GM12878 (cell line): Measurements from ENCODE around the gene LRCH2. TPM values are rescaled to one million over a fixed set of nuclear protein-coding genes. Genes with fewer than 3 reads are reported as not detected.

Experiments used
- ATAC-seq: fragments of 200-7000 bp; cut with Tn5 transposase; 3 replicates; pipeline ENCODE4 v1.9.1; 2020; ENCODE audit warnings: mild to moderate bottlenecking, moderate library complexity
- BruUV-seq: library from RNA; stranded (reverse); fragments of 400-500 nt; replicated peaks from 2 replicates; lab custom pipeline; 2021; lab: Mats Ljungman, UMichigan
- CTCF ChIA-PET: fragments of 300-600 bp; sonication (Branson Sonifier 250); formaldehyde crosslinking; extraction: SDS; loops from one replicate; lab custom pipeline; 2021; ENCODE audit warnings: inconsistent platforms; lab: Yijun Ruan, JAX
- POLR2A ChIA-PET: fragments of 350-600 bp; formaldehyde crosslinking; extraction: SDS; loops from one replicate; lab custom pipeline; 2021; ENCODE audit warnings: inconsistent platforms; lab: Charles Lee
- RAD21 ChIA-PET: fragments of 300-600 bp; sonication (Branson Sonifier 250); formaldehyde crosslinking; loops from one replicate; lab custom pipeline; 2023; ENCODE audit warnings: antibody characterized with exemption; ENCODE audit not compliant: unreplicated experiment; lab: Charles Lee
- SMC1A ChIA-PET: fragments of 300-600 bp; sonication (Branson Sonifier 250); formaldehyde crosslinking; loops from one replicate; lab custom pipeline; 2023; ENCODE audit not compliant: unreplicated experiment, uncharacterized antibody; lab: Charles Lee
- DNase-seq: peaks from one replicate; pipeline ENCODE4 v3.0.0-alpha.2; 2011; ENCODE audit warnings: low read depth, low spot score
- FAIRE-seq: peaks from 3 replicates; lab custom pipeline; 2011; peaks lifted over from hg19 to GRCh38; lab: Jason Lieb, UNC
- H2AFZ ChIP-seq: 2 replicates; pipeline ENCODE4 v1.6.0; 2011; ENCODE audit warnings: low read depth, low read length, control low read depth; ENCODE audit not compliant: control insufficient read depth
- H3K27ac ChIP-seq: 2 replicates; pipeline ENCODE4 v1.5.1; 2011; ENCODE audit warnings: control low read depth; ENCODE audit not compliant: control insufficient read depth, insufficient read depth
- H3K27me3 ChIP-seq, 2 experiments: replicated peaks in 1 of 2; 2 replicates each; pipeline versions ENCODE4 v1.6.0 to v1.6.1; 2011; ENCODE audit warnings: low read length in 1 of 2; ENCODE audit not compliant: control insufficient read depth in 2 of 2, insufficient read depth in 2 of 2
- H3K36me3 ChIP-seq, 2 experiments: 2 replicates each; pipeline ENCODE4 v1.5.1; 2011; ENCODE audit warnings: low read length in 1 of 2; ENCODE audit not compliant: control insufficient read depth in 2 of 2, insufficient read depth in 2 of 2
- H3K4me1 ChIP-seq: 2 replicates; pipeline ENCODE4 v1.6.1; 2011; ENCODE audit warnings: mild to moderate bottlenecking, low read length, moderate library complexity, mixed read lengths; ENCODE audit not compliant: control insufficient read depth, insufficient read depth
- H3K4me2 ChIP-seq: 2 replicates; pipeline ENCODE4 v1.6.0; 2011; ENCODE audit warnings: control low read depth; ENCODE audit not compliant: control insufficient read depth, insufficient read depth
- H3K4me3 ChIP-seq: fragments of 200-600 bp; sonication (generic); 2 replicates; pipeline ENCODE4 v1.5.1; 2016
- H3K79me2 ChIP-seq: 2 replicates; pipeline ENCODE4 v1.6.0; 2011; ENCODE audit warnings: low read length; ENCODE audit not compliant: control insufficient read depth, insufficient read depth
- H3K9ac ChIP-seq: 2 replicates; pipeline ENCODE4 v1.8.0; 2011; ENCODE audit warnings: low read length, control low read depth, mixed read lengths; ENCODE audit not compliant: control insufficient read depth, insufficient read depth
- H3K9me3 ChIP-seq: replicated peaks from 3 replicates; pipeline ENCODE4 v1.5.1; 2011; ENCODE audit warnings: mild to moderate bottlenecking, low read length; ENCODE audit not compliant: control insufficient read depth, insufficient read depth
- H4K20me1 ChIP-seq: 2 replicates; pipeline ENCODE4 v1.6.0; 2011; ENCODE audit not compliant: control insufficient read depth, insufficient read depth
- ASH2L ChIP-seq: fragments of 300-600, 200-600 bp; sonication (generic); IDR thresholded peaks from 2 replicates; pipeline ENCODE4 v1.6.1; 2017; ENCODE audit warnings: low read depth, mild to moderate bottlenecking, borderline replicate concordance
- CHD1 ChIP-seq: IDR thresholded peaks from 2 replicates; pipeline ENCODE4 v1.6.1; 2012; ENCODE audit warnings: low read depth, low read length, improper control_type of control experiment
- DPF2 ChIP-seq: fragments of 450-650 bp; IDR thresholded peaks from 2 replicates; pipeline ENCODE4 v1.6.1; 2017; ENCODE audit warnings: mild to moderate bottlenecking
- IKZF2 ChIP-seq, 2 experiments: fragments of 450-650 bp; IDR thresholded peaks; 2 replicates each; pipeline ENCODE4 v1.6.1; 2017; ENCODE audit warnings: mild to moderate bottlenecking in 2 of 2, moderate library complexity in 2 of 2
- IRF3 ChIP-seq: fragments of 450-650 bp; IDR thresholded peaks from 2 replicates; pipeline ENCODE4 v1.6.1; 2014; ENCODE audit warnings: mild to moderate bottlenecking
- MXI1 ChIP-seq: fragments of 150-350 bp; IDR thresholded peaks from 2 replicates; pipeline ENCODE4 v1.6.1; 2011; ENCODE audit warnings: low read depth, mild to moderate bottlenecking, inconsistent platforms, low read length, improper control_type of control experiment
- MYB ChIP-seq: fragments of 150-350 bp; IDR thresholded peaks from 2 replicates; pipeline ENCODE4 v1.6.1; 2014; ENCODE audit warnings: mild to moderate bottlenecking, low read depth, low read length, borderline replicate concordance
- NFYB ChIP-seq: IDR thresholded peaks from 2 replicates; pipeline ENCODE4 v1.6.1; 2011; ENCODE audit warnings: low read depth, mild to moderate bottlenecking, low read length, improper control_type of control experiment, moderate library complexity; ENCODE audit not compliant: insufficient read depth
- POU2F2 ChIP-seq: IDR thresholded peaks from 3 replicates; pipeline ENCODE4 v1.6.1; 2011; ENCODE audit warnings: low read depth, mild to moderate bottlenecking, low read length, borderline replicate concordance
- SIN3A ChIP-seq: IDR thresholded peaks from 2 replicates; pipeline ENCODE4 v1.6.1; 2012; ENCODE audit warnings: low read depth, low read length, improper control_type of control experiment
- SIX5 ChIP-seq: IDR thresholded peaks from 2 replicates; pipeline ENCODE4 v1.6.1; 2011; ENCODE audit warnings: mild to moderate bottlenecking, low read depth, low read length, moderate library complexity; ENCODE audit not compliant: severe bottlenecking
- TCF3 ChIP-seq: IDR thresholded peaks from 2 replicates; pipeline ENCODE4 v1.6.1; 2012; ENCODE audit warnings: low read depth, mild to moderate bottlenecking, low read length, borderline replicate concordance; ENCODE audit not compliant: insufficient read depth
- WGBS: methylation state at CpG from one replicate; pipeline ENCODE4 v1.1.6; 2016; ENCODE audit warnings: low lambda C conversion rate; ENCODE audit not compliant: insufficient replicate concordance, insufficient coverage; ENCODE audit errors: missing lambda C conversion rate; 5-methylcytosine and 5-hydroxymethylcytosine counted together
- in situ Hi-C: fragments of 300-500 bp; cut with MboI; formaldehyde crosslinking; loops from 9 replicates; pipeline ENCODE4 v1.14.3; 2018; ENCODE audit warnings: mixed read lengths
- intact Hi-C: fragments of 100-400 bp; cut with micrococcal nuclease; formaldehyde crosslinking; loops from one replicate; pipeline ENCODE4 v1.14.2; 2022; ENCODE audit not compliant: unreplicated experiment
- polyA plus RNA-seq, 11 experiments: library from polyadenylated mRNA; depleted of rRNA in 4 of 11; unstranded in 6 of 11; stranded (reverse) in 5 of 11; fragments of >200 nt; fragmentation: Nextera tagmentation in 4 of 11; fragmentation: Illumina TruSeq in 1 of 11; extraction: Ambion mirVana in 4 of 11; extraction: Trizol in 1 of 11; gene quantifications; 1 replicate in 1 of 11; 2 replicates in 10 of 11; pipeline versions ENCODE4 v1.2.1 to v1.2.3, GENCODE V29; 2011 to 2016; ENCODE audit warnings: inconsistent platforms in 2 of 11, missing spikeins in 2 of 11, low read depth in 1 of 11
- total RNA-seq, 4 experiments: library from RNA; depleted of rRNA in 3 of 4; stranded (reverse); fragments of >200 nt in 3 of 4; fragmentation: Illumina TruSeq in 1 of 4; extraction: Trizol in 1 of 4; gene quantifications; 2 replicates each; pipeline versions ENCODE4 v1.2.1 to v1.2.3, GENCODE V29; 2013 to 2021

The LRCH2 gene
- total and polyA plus RNA-seq, 10 of the 15 experiments (the other 5 are each of a cell fraction or from before 2014, with no cell fraction given) = 0.01 to 0.10 (median 0.03) TPM; not detected in 7

- TF ChIP-seq TCF3 = no peak
These were observed 29.9 kb downstream of the LRCH2 start (continued) for GRCh38 chrX:115204040-115204439.

DNA sequence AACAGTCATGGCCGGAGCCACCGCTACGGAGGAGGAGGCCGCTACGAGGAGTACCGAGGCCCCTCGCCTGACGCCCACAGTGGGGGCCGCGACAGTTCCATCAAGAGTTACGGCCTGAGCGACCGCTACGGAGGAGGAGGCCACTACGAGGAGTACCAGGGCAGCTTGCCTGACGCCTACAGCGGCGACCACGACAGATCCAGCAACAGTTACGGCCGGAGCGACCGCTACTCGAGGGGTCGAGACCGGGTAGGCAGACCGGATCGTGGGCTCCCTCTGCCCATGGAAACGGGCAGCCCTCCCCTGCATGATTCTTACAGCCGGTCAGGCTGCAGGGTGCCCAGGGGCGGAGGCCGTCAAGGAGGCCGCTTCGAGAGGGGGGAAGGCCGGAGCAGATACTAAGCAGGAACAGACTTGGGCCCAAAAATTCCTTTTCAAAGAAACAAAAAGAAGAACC, 41.6 kb downstream of the LRCH2 start:
- FAIRE-seq = no peak
- no peak overlapping the region for H3K9ac ChIP-seq
- BruUV-seq = no TSS peak
- H3K79me2 ChIP-seq = no peaks in the 10 kb centered on the region
- no peak overlapping the region for H3K27ac ChIP-seq
- no peaks in the 10 kb centered on the region for H3K27me3 ChIP-seq
- in situ Hi-C loops = no loop called here
- no peak for ATAC-seq
- H3K4me2 ChIP-seq = no peak overlapping the region
- no peak for DNase-seq
- H2AFZ ChIP-seq = no peak overlapping the region
- H3K9me3 ChIP-seq = no peaks in the 10 kb centered on the region; the same call in 2 of the 3 replicates
- intact Hi-C loops = no loop called here
- TF ChIP-seq IRF3 = no peak
- no peaks in the 10 kb centered on the region for H4K20me1 ChIP-seq
- H3K4me1 ChIP-seq = no peaks in the 10 kb centered on the region
- ChIA-PET SMC1A (no interaction called here), POLR2A (no interaction called here), CTCF (no interaction called here), RAD21 (no interaction called here)
- no peaks in the 10 kb centered on the region for H3K36me3 ChIP-seq
- WGBS = 80% methylated on average over 35 of the region's 35 CpGs
- H3K4me3 ChIP-seq = no peak overlapping the region

- no peaks in the 10 kb centered on the region for H3K36me3 ChIP-seq
- TF ChIP-seq POU2F2 (no peak), MYB (no peak), NFYB (no peak), DPF2 (no peak), ASH2L (no peak), SIX5 (no peak), SIN3A (no peak), IKZF2 (IDR thresholded peaks at IDR 0.05) (no peak), CHD1 (no peak), MXI1 (no peak)
- no peak overlapping the region for H3K9ac ChIP-seq
- WGBS = 90% methylated on average over 55 of the region's 64 CpGs
- no peak overlapping the region for H2AFZ ChIP-seq
- no peaks in the 10 kb centered on the region for H4K20me1 ChIP-seq
- no TSS peak for BruUV-seq
- ChIA-PET RAD21 (no interaction called here), POLR2A (no interaction called here), SMC1A (no interaction called here), CTCF (no interaction called here)
- H3K27me3 ChIP-seq = no peaks in the 10 kb centered on the region
- in situ Hi-C loops (no loop called here), intact Hi-C loops (no loop called here)
- FAIRE-seq (no peak), ATAC-seq (no peak), DNase-seq (no peak)
- no peak overlapping the region for H3K4me3 ChIP-seq
- H3K27ac ChIP-seq = no peak overlapping the region
- no peaks in the 10 kb centered on the region for H3K79me2 ChIP-seq
- no peaks in the 10 kb centered on the region; the same call in 2 of the 3 replicates for H3K9me3 ChIP-seq
- no peaks in the 10 kb centered on the region for H3K4me1 ChIP-seq
- H3K4me2 ChIP-seq = no peak overlapping the region
These were observed 42.2 kb downstream of the LRCH2 start for GRCh38 chrX:115191490-115192243.
